Measurements from ENCODE around the gene TMC8.
"Not testable (repeated sequence)": the region's sequence is repeated elsewhere in the genome, so short reads cannot be mapped to it uniquely, and the experiment has no call there.

TMC8 gene

GRCh38 chr17:78137392-78138203 is 7.0 kb downstream of the TMC8 start:
- DNase-seq = no peak

GRCh38 chr17:78138204-78139060 is 7.9 kb downstream of the TMC8 start:
- DNase-seq = no peak

- DNase-seq = not testable (repeated sequence)
Observed at GRCh38 chr17:78139861-78140168, 9.2 kb downstream of the TMC8 start.

GRCh38 chr17:78140169-78141051 is 9.8 kb downstream of the TMC8 start:
- no peak for DNase-seq

- DNase-seq = no peak
Observed at GRCh38 chr17:78141437-78142118, 11.0 kb downstream of the TMC8 start.

GRCh38 chr17:78142119-78142861 is 11.7 kb downstream of the TMC8 start:
- DNase-seq = no peak

- no peak for DNase-seq
Observed at GRCh38 chr17:78143214-78144146, 12.9 kb downstream of the TMC8 start.

- no peak for DNase-seq
Observed at GRCh38 chr17:78144147-78144719, 13.7 kb downstream of the TMC8 start.

- no peak for DNase-seq
Observed at GRCh38 chr17:78144736-78145641, 14.4 kb downstream of the TMC8 start.

GRCh38 chr17:78146471-78146869 is 15.9 kb downstream of the TMC8 start:
- DNase-seq = no peak

GRCh38 chr17:78146881-78147280 is 16.3 kb downstream of the TMC8 start:
- no peak for DNase-seq

- no peak for DNase-seq
Observed at GRCh38 chr17:78147315-78147998, 16.9 kb downstream of the TMC8 start.

- DNase-seq = no peak
Observed at GRCh38 chr17:78148286-78149016, 17.9 kb downstream of the TMC8 start.

- DNase-seq = no peak
Observed at GRCh38 chr17:78151514-78152008, 21.0 kb downstream of the TMC8 start.

GRCh38 chr17:78154903-78155811 is 24.6 kb downstream of the TMC8 start:
- no peak for DNase-seq

- no peak for DNase-seq
Observed at GRCh38 chr17:78159575-78160158, 29.1 kb downstream of the TMC8 start.

Measured in NCI-H1694 treated with DMSO at 0.1 percent for 48 hours (cell line).